ENCODE results near the gene NDUFB10. TPM values are rescaled to one million over a fixed set of nuclear protein-coding genes. Genes with fewer than 3 reads are reported as not detected.

Gene NDUFB10
- total and polyA plus RNA-seq, 4 donors: 93.9 to 195 (median 133) TPM

- TF ChIP-seq TAF1 (conservative IDR thresholded peaks at IDR 0.05): no peak
- TF ChIP-seq YY1 (IDR thresholded peaks at IDR 0.05): no peak
- TF ChIP-seq ATF3 (IDR thresholded peaks at IDR 0.05): no peak
- TF ChIP-seq ZBTB33 (IDR thresholded peaks at IDR 0.05): no peak
- TF ChIP-seq HNF4A (conservative IDR thresholded peaks at IDR 0.05): no peak
- no peak for TF ChIP-seq RAD21 (IDR thresholded peaks at IDR 0.05)
- no peak for TF ChIP-seq JUND (IDR thresholded peaks at IDR 0.05)
- no peak for TF ChIP-seq MAX (IDR thresholded peaks at IDR 0.05)
- no peak for TF ChIP-seq EGR1 (IDR thresholded peaks at IDR 0.05; ENCODE audit: low read depth in 2 of 2)
- TF ChIP-seq CTCF (IDR thresholded peaks at IDR 0.05; ENCODE audit: low read depth, low read length, missing input control): no peak
- H3K4me1 ChIP-seq (ENCODE audit: control insufficient read depth in 4 of 4, insufficient read depth in 4 of 4, low read length in 3 of 4): peaks cover 0 to 14% (median 5%) of the 10 kb centered on the region in 4 donors
- H3K9me3 ChIP-seq (ENCODE audit: control insufficient read depth in 4 of 4, low read length in 3 of 4): no peaks in the 10 kb centered on the region
- no peak for DNase-seq (ENCODE audit: low spot score)
- 69% methylated on average over 25 of the region's 25 CpGs for WGBS
- no peak overlapping the region for H3K4me3 ChIP-seq (ENCODE audit: low read depth in 1 of 3, low read length in 3 of 3)
- no peak overlapping the region for H3K9ac ChIP-seq (ENCODE audit: low read depth in 1 of 2, low read length in 2 of 2)
- H3K27me3 ChIP-seq (ENCODE audit: control insufficient read depth in 4 of 4, insufficient read depth in 4 of 4, low read length in 3 of 4): peaks cover 7 to 12% (median 11%) of the 10 kb centered on the region in 4 donors
- H3K36me3 ChIP-seq (ENCODE audit: control insufficient read depth in 4 of 4, insufficient read depth in 3 of 4, low read depth in 1 of 4, low read length in 3 of 4): no peaks in the 10 kb centered on the region
- H3K27ac ChIP-seq (ENCODE audit: low read depth in 1 of 2, low read length in 2 of 2): no peak overlapping the region
Observed at GRCh38 chr16:1915732-1916639, 43.4 kb upstream of the NDUFB10 start.

- no peaks in the 10 kb centered on the region for H3K9me3 ChIP-seq (ENCODE audit: control insufficient read depth in 4 of 4, low read length in 3 of 4)
- DNase-seq (ENCODE audit: low spot score): no peak
- no peak overlapping the region for H3K9ac ChIP-seq (ENCODE audit: low read depth in 1 of 2, low read length in 2 of 2)
- no peak overlapping the region for H3K4me3 ChIP-seq (ENCODE audit: low read depth in 1 of 3, low read length in 3 of 3)
- 24% methylated on average over 5 of the region's 5 CpGs for WGBS
- H3K27ac ChIP-seq (ENCODE audit: low read depth in 1 of 2, low read length in 2 of 2): no peak overlapping the region
- H3K27me3 ChIP-seq (ENCODE audit: control insufficient read depth in 4 of 4, insufficient read depth in 4 of 4, low read length in 3 of 4): peaks cover 11 to 12% (median 11%) of the 10 kb centered on the region in 4 donors
- H3K4me1 ChIP-seq (ENCODE audit: control insufficient read depth in 4 of 4, insufficient read depth in 4 of 4, low read length in 3 of 4): peaks cover 0 to 14% (median 5%) of the 10 kb centered on the region in 4 donors
- H3K36me3 ChIP-seq (ENCODE audit: control insufficient read depth in 4 of 4, insufficient read depth in 3 of 4, low read depth in 1 of 4, low read length in 3 of 4): no peaks in the 10 kb centered on the region
- TF ChIP-seq MAX (IDR thresholded peaks at IDR 0.05) (no peak), JUND (IDR thresholded peaks at IDR 0.05) (no peak), GABPA (IDR thresholded peaks at IDR 0.05 in 1 of 2, conservative IDR thresholded peaks at IDR 0.05 in 1 of 2) (no peak), CTCF (IDR thresholded peaks at IDR 0.05; ENCODE audit: low read depth, low read length, missing input control) (no peak), ZBTB33 (IDR thresholded peaks at IDR 0.05) (no peak), EGR1 (IDR thresholded peaks at IDR 0.05; ENCODE audit: low read depth in 2 of 2) (no peak), NR2F2 (IDR thresholded peaks at IDR 0.05) (no peak), HNF4A (conservative IDR thresholded peaks at IDR 0.05) (no peak), TAF1 (conservative IDR thresholded peaks at IDR 0.05) (no peak), HNF4G (IDR thresholded peaks at IDR 0.05) (no peak), SP1 (IDR thresholded peaks at IDR 0.05) (no peak), YY1 (IDR thresholded peaks at IDR 0.05) (no peak), FOXA2 (IDR thresholded peaks at IDR 0.05) (no peak), RAD21 (IDR thresholded peaks at IDR 0.05) (no peak), ATF3 (IDR thresholded peaks at IDR 0.05) (no peak), REST (IDR thresholded peaks at IDR 0.05) (no peak)
Observed at GRCh38 chr16:1916640-1916990, 42.7 kb upstream of the NDUFB10 start.
